ENCODE measurements around the gene FAM171A2.

- TF ChIP-seq CTCF (IDR thresholded peaks at IDR 0.05; ENCODE audit: control extremely low read depth in 1 of 3, insufficient read depth in 1 of 3, low read depth in 1 of 3, low read length in 3 of 3) (no peak), RFX5 (IDR thresholded peaks at IDR 0.05; ENCODE audit: borderline replicate concordance, low read depth, low read length) (no peak), HDAC6 (IDR thresholded peaks at IDR 0.05; ENCODE audit: low read depth, low read length) (no peak), RBBP5 (IDR thresholded peaks at IDR 0.05; ENCODE audit: borderline replicate concordance, low read depth, low read length) (no peak), JUND (IDR thresholded peaks at IDR 0.05; ENCODE audit: low read length) (no peak), HDAC2 (IDR thresholded peaks at IDR 0.05; ENCODE audit: borderline replicate concordance in 1 of 2, low read depth in 2 of 2, low read length in 2 of 2) (no peak), EGR1 (IDR thresholded peaks at IDR 0.05; ENCODE audit: borderline replicate concordance, low read depth, low read length) (no peak), EP300 (IDR thresholded peaks at IDR 0.05; ENCODE audit: borderline replicate concordance in 1 of 2, low read depth in 2 of 2, low read length in 2 of 2) (no peak)
These were observed 20.0 kb downstream of the FAM171A2 start for GRCh38 chr17:44343510-44344209.

Data from H1 (cell line).